Measurements from ENCODE around the gene ATIC.

Gene ATIC

DNA sequence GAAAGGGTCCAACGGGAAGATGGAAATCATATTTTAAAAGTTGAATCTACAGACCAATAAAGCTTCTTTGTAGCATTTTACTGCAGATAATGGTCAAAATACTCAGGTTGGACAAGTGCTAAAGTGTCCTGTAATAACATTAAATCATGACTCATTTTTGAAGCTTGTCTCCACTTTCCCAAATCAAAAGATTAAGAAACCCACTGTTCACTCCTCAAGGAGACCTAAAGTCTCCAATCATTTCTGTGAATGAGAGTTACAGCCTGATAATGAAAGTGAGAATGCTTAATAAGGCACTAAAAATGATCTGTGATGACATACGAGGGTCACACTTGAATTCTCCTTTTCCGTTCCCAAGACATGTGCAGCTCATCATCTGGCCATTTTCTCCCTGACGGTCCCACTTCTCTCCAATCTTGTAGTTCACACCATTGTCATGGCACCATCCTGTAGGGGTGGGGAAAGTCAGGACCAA lies 53.4 kb downstream of the ATIC start:
- in situ Hi-C loops (cut with HindIII; ENCODE audit: low pct_ligation_motif_present, low sequenced_read_pairs), result no loop called here
- Histone ChIP-seq H3K27me3 (replicated peaks) (no peaks in the 10 kb centered on the region), H3K4me3 (ENCODE audit: low read depth, low read length) (no peak overlapping the region), H3K27ac (peak overlapping the region; percentile 0), H3K36me3 (replicated peaks) (peaks cover 94% of the 10 kb centered on the region)
- no peak for DNase-seq
- TF ChIP-seq, protein P1, sequence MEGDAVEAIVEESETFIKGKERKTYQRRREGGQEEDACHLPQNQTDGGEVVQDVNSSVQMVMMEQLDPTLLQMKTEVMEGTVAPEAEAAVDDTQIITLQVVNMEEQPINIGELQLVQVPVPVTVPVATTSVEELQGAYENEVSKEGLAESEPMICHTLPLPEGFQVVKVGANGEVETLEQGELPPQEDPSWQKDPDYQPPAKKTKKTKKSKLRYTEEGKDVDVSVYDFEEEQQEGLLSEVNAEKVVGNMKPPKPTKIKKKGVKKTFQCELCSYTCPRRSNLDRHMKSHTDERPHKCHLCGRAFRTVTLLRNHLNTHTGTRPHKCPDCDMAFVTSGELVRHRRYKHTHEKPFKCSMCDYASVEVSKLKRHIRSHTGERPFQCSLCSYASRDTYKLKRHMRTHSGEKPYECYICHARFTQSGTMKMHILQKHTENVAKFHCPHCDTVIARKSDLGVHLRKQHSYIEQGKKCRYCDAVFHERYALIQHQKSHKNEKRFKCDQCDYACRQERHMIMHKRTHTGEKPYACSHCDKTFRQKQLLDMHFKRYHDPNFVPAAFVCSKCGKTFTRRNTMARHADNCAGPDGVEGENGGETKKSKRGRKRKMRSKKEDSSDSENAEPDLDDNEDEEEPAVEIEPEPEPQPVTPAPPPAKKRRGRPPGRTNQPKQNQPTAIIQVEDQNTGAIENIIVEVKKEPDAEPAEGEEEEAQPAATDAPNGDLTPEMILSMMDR (IDR thresholded peaks at IDR 0.05; ENCODE audit: low read depth, low read length, missing control alignments), result no peak

DNA sequence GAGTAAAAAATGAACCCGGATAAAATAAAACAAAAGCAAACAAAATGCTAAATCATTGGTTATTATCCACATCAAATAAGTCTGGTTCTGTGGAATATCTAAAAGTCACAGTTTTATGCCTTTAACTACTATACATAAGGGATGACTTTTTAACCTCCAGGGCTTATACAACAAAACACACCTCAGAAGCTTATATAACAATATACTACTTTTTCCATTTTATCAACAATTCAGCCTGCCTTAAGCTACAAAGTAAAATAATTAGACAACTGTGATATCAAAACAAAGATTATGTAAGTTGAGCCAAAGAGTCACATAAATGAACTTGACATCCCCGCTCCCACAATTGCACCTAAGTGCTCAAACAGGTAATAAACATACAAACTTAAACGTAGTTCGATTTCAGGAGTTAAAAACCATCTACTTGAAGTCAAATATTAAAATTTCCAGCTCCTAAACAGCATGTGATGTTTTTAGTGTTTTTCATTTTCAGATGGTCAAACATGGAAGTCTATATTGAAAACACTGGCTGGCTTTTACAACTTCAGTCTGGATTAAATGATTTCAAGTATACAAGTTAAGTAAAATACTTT lies 54.7 kb downstream of the ATIC start:
- Histone ChIP-seq H3K27ac (no peak overlapping the region), H3K27me3 (replicated peaks) (no peaks in the 10 kb centered on the region), H3K4me3 (ENCODE audit: low read depth, low read length) (no peak overlapping the region), H3K36me3 (replicated peaks) (peaks cover 93% of the 10 kb centered on the region)
- DNase-seq, result no peak
- TF ChIP-seq, protein P1 (IDR thresholded peaks at IDR 0.05; ENCODE audit: low read depth, low read length, missing control alignments), result no peak
- in situ Hi-C loops (cut with HindIII; ENCODE audit: low pct_ligation_motif_present, low sequenced_read_pairs), result no loop called here

DNA sequence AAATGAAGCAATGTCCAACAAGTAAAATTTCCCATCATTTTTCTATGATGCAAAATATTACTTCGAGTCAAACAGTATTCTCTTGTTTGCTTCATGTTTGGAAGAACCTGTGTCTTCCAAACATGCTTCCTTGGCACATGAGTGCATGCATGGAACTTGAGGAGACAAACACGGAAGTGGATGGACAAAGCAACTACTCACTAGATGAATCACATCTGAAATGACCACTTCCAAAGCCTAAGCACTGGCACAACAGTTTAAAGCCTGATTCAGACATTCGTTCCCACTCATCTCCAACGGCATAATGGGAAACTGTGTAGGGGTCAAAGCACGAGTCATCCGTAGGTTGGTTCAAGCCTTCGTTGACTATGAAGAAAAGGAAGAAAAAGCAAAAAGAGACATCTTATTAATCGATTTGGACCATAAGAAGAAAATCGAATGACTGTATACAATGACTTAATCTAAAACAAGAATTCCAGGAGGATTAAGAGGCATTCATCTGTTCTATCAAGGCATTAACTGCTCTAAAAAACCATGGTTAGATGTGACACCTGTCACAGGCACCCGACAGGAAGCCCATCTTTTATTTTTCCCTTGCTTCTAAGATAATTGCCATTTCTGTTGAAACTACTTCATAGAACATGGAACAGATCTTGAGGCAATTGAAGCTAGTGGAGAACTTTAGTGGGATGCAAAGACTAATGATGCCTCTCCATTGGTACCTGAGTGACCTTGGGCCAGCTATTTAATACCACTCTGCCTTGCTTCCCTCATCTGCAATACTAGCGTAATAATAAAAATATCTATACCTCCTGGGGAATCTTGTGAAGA lies 56.0 kb downstream of the ATIC start:
- in situ Hi-C loops (cut with HindIII; ENCODE audit: low pct_ligation_motif_present, low sequenced_read_pairs), result no loop called here
- no peak overlapping the region for H3K4me3 ChIP-seq (ENCODE audit: low read depth, low read length)
- peaks cover 94% of the 10 kb centered on the region for H3K36me3 ChIP-seq (replicated peaks)
- no peaks in the 10 kb centered on the region for H3K27me3 ChIP-seq (replicated peaks)
- H3K27ac ChIP-seq, result peak overlapping the region; percentile 31
- peak; percentile 49 for DNase-seq
- TF ChIP-seq, protein P1 (IDR thresholded peaks at IDR 0.05; ENCODE audit: low read depth, low read length, missing control alignments), result no peak

DNA sequence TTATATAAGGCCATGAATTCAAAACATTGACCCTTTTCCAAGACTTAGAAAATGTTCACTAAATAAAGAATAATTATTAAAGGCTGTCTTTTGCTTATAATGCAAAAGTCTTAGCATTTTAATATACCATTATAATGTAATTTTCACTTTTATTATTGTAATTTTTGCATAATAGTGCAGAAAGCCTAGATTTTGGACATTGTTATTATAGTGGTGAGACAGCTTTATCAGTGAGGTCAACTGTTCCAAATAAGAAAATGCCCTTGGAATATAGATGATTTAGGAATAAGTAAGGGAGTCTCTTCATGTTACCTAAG lies 56.6 kb downstream of the ATIC start:
- no peaks in the 10 kb centered on the region for H3K27me3 ChIP-seq (replicated peaks)
- DNase-seq, result no peak
- no peak overlapping the region for H3K4me3 ChIP-seq (ENCODE audit: low read depth, low read length)
- in situ Hi-C loops (cut with HindIII; ENCODE audit: low pct_ligation_motif_present, low sequenced_read_pairs), result no loop called here
- TF ChIP-seq, protein P1 (IDR thresholded peaks at IDR 0.05; ENCODE audit: low read depth, low read length, missing control alignments), result no peak
- H3K27ac ChIP-seq, result no peak overlapping the region
- peaks cover 93% of the 10 kb centered on the region for H3K36me3 ChIP-seq (replicated peaks)

DNA sequence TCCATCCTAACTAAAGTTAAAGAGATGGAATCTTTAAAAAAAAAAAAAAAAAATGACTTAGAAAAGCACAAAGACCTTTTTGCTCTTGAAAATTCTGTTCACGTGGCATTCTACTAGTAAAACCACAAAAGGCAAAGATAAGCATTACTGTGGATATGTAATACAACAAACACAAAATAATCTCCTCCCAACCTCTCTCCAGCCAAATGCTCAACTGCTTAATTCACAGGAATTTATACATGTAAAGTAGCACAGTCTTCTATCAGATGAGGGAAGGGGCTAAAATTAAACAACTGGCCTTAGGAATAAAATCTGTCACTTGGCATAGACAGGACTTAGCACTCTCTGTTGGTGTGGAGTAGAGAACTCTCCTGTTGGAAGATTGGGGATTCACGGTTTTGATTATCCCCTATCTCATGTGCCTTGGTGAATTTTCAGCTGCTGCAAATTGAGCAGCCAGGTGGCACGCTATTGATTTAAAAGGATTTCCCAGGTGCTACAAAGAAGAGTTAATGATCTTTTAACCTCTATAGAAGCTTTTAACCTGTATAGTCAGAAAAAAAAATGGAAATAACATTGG lies 57.4 kb downstream of the ATIC start:
- in situ Hi-C loops (cut with HindIII; ENCODE audit: low pct_ligation_motif_present, low sequenced_read_pairs), result no loop called here
- peaks cover 92% of the 10 kb centered on the region for H3K36me3 ChIP-seq (replicated peaks)
- TF ChIP-seq, protein P1 (IDR thresholded peaks at IDR 0.05; ENCODE audit: low read depth, low read length, missing control alignments), result no peak
- H3K27ac ChIP-seq, result peak overlapping the region; percentile 32
- H3K4me3 ChIP-seq (ENCODE audit: low read depth, low read length), result no peak overlapping the region
- DNase-seq, result no peak
- no peaks in the 10 kb centered on the region for H3K27me3 ChIP-seq (replicated peaks)
